ENCODE measurements around the gene SLC7A8.
A peak's percentile ranks its signal among the peaks of the same experiment; 100 is the strongest.

Gene SLC7A8

GRCh38 chr14:23195552-23196101 lies 12.2 kb upstream of the SLC7A8 start:
- TF ChIP-seq, protein P1, sequence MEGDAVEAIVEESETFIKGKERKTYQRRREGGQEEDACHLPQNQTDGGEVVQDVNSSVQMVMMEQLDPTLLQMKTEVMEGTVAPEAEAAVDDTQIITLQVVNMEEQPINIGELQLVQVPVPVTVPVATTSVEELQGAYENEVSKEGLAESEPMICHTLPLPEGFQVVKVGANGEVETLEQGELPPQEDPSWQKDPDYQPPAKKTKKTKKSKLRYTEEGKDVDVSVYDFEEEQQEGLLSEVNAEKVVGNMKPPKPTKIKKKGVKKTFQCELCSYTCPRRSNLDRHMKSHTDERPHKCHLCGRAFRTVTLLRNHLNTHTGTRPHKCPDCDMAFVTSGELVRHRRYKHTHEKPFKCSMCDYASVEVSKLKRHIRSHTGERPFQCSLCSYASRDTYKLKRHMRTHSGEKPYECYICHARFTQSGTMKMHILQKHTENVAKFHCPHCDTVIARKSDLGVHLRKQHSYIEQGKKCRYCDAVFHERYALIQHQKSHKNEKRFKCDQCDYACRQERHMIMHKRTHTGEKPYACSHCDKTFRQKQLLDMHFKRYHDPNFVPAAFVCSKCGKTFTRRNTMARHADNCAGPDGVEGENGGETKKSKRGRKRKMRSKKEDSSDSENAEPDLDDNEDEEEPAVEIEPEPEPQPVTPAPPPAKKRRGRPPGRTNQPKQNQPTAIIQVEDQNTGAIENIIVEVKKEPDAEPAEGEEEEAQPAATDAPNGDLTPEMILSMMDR (IDR thresholded peaks at IDR 0.05; ENCODE audit: borderline replicate concordance, control extremely low read depth, extremely low read depth, insufficient read depth, missing control alignments), result no peak
- in situ Hi-C loops (cut with MboI; ENCODE audit: low sequenced_read_pairs, unreplicated experiment), result no loop called here
- DNase-seq (ENCODE audit: low spot score), result no peak

GRCh38 chr14:23193432-23193831 lies 10.0 kb upstream of the SLC7A8 start:
- TF ChIP-seq, protein P1 (IDR thresholded peaks at IDR 0.05; ENCODE audit: borderline replicate concordance, control extremely low read depth, extremely low read depth, insufficient read depth, missing control alignments), result no peak
- in situ Hi-C loops (cut with MboI; ENCODE audit: low sequenced_read_pairs, unreplicated experiment), result no loop called here
- DNase-seq (ENCODE audit: low spot score), result no peak

DNA sequence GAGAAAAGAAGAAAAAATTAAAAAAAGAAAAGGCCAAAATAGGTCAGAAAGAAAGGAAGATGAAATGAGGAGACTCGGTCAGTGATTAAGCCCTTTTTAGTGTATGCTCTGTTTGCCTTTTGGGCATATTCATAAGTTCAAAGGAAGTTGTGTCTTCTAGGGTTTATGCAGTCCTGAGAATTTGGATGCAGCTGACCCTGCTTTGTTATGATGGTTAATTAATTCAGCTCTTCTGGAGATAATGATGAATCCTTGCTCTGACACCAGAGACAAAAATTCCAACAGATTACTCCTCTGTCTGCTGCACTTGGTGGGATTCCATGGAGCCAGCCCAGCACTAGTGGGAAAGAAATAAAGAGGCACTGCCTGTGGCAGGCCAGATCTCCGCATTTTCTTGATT lies 4.5 kb upstream of the SLC7A8 start:
- TF ChIP-seq, protein P1 (IDR thresholded peaks at IDR 0.05; ENCODE audit: borderline replicate concordance, control extremely low read depth, extremely low read depth, insufficient read depth, missing control alignments), result no peak
- in situ Hi-C loops (cut with MboI; ENCODE audit: low sequenced_read_pairs, unreplicated experiment), result loop anchor here (10.0 kb wide), 1 partner anchor 63 kb away; no protein-coding TSS in a partner anchor
- no peak for DNase-seq (ENCODE audit: low spot score)

- peak; percentile 64 for DNase-seq (ENCODE audit: low spot score)
- in situ Hi-C loops (cut with MboI; ENCODE audit: low sequenced_read_pairs, unreplicated experiment), result loop anchor here (10.0 kb wide), 1 partner anchor 62 kb away; no protein-coding TSS in a partner anchor
- TF ChIP-seq, protein P1 (IDR thresholded peaks at IDR 0.05; ENCODE audit: borderline replicate concordance, control extremely low read depth, extremely low read depth, insufficient read depth, missing control alignments), result peak; percentile 54
Observed at GRCh38 chr14:23186913-23187654, 3.6 kb upstream of the SLC7A8 start.

- no peak for DNase-seq (ENCODE audit: low spot score)
- TF ChIP-seq, protein P1 (IDR thresholded peaks at IDR 0.05; ENCODE audit: borderline replicate concordance, control extremely low read depth, extremely low read depth, insufficient read depth, missing control alignments), result no peak
- in situ Hi-C loops (cut with MboI; ENCODE audit: low sequenced_read_pairs, unreplicated experiment), result loop anchor here (10.0 kb wide), 1 partner anchor 60 kb away; no protein-coding TSS in a partner anchor
Observed at GRCh38 chr14:23185063-23185462, 1.6 kb upstream of the SLC7A8 start.

DNA sequence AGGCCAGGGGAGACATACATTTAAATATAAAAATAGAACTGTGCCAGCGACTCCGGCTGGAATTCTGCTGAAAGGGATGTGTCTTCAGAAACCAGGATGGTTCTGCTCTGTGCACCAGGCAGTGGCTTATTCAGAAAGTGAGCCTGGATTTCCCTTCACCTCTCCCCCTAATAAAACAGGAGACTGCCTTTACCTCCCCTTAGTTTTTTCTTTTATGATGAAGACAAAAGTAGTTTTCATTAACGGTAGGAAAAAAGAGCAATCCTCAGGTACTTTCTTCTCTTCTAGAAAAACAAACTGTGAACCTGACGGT lies 346 bp downstream of the SLC7A8 start:
- DNase-seq (ENCODE audit: low spot score), result no peak
- in situ Hi-C loops (cut with MboI; ENCODE audit: low sequenced_read_pairs, unreplicated experiment), result loop anchor here (10.0 kb wide), 1 partner anchor 58 kb away; no protein-coding TSS in a partner anchor
- TF ChIP-seq, protein P1 (IDR thresholded peaks at IDR 0.05; ENCODE audit: borderline replicate concordance, control extremely low read depth, extremely low read depth, insufficient read depth, missing control alignments), result no peak

All from GM13976 (cell line).